Stimulated activated CD4-positive, alpha-beta T cell treated with anti-CD3 and anti-CD28 coated beads, Interleukin-4, amount 100 ng/mL, for 24 hours (primary cell): ENCODE results near the gene MC5R.
A peak's percentile ranks its signal among the peaks of the same experiment; 100 is the strongest.

Experiments used
- DNase-seq: peaks from one replicate; pipeline ENCODE4 v3.0.0-alpha.2; 2020

The MC5R gene

DNA sequence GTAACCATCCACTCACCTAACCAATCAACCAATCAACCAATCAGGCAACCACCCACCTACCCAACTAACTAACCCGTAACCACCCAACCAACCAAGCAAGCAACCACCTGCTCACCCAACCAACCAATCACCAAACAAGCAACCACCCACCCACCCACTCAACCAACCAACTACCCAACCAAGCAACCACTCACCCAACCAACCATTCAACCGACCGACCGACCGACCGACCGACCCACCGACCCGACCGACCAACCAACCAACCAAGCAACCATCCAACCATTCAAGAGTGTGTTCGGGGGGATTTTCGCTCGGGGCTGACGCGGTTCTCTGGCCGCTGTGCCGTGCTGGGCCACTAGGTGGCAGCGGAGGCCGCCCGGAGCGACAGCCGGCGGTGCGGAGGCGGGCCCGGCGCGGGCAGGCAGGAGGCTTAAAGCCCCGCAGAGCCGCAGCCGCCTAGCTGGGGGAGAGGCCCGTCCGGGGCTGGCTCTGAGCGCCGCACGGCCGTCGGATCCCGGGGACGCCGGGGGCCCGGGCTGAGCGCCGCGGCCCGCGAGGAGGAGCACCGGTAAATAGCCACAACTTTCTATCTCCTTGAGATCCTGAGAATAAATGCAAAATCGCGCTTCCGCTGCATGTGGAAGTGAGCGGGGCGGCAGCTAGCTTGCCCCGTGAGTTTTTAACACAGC lies at the start of gene MC5R:
Gene MC5R, plus strand, starts transcription at position 443 of the 689 bp plus-strand sequence. CDS start 1,617 bp downstream, outside the sequence.
- peak; percentile 70 for DNase-seq

DNA sequence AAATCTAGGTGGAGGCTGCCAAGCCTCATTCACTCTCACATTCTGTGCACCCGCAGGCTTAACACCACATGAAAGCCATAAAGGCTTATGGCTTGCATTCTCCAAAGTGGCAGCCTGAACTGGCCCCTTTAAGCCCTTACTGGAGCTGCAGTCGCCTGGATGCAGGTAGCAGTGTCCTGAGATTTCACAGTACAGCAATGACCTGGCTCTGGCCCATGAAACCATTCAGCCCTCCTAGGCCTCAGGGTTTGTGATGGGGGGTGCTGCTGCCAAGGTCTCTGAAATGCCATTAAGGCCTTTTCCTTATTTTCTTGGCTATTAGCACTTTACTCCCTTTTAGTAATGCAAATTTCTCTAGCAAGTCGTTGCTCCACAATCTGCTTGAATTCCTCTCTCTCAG lies 48.9 kb upstream of the MC5R start:
- no peak for DNase-seq

DNA sequence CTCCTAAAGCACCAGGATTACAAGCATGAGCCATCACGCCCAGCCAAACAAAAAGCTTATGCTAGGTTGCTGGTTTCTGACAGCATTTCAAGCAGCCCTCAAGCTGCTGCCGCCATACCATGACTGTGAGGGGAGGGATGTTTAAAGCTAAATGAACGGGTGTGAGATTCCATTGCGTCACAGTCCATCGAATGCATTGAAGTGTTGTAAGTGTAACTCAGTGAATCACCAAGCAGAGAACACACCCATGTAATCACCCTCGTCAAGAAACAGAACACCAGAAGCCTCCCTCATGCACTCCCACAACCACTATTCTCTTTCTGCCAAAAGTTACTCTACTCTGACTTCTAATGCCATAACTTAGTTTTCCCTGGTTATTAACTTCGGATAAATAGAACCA lies 32.8 kb upstream of the MC5R start:
- no peak for DNase-seq

DNA sequence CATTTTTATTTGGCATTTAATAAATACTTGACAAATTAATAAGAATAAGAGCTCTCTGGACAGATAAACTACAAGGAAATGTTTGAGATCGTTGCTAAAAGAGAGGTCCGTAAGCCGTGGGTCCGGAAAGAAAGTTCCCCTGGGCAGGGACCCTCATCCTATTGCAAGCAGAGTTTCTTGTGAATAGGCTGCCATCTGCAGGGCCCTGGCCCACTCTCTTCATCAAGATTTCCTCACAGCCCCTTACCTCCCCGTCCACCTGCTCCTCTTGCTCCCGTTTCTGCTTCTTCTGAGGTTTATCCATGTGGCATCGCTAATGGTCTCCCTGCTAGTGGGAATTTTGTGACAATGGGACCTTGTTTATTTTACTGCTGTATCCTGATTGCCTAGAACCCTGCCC lies 30.1 kb upstream of the MC5R start:
- no peak for DNase-seq

DNA sequence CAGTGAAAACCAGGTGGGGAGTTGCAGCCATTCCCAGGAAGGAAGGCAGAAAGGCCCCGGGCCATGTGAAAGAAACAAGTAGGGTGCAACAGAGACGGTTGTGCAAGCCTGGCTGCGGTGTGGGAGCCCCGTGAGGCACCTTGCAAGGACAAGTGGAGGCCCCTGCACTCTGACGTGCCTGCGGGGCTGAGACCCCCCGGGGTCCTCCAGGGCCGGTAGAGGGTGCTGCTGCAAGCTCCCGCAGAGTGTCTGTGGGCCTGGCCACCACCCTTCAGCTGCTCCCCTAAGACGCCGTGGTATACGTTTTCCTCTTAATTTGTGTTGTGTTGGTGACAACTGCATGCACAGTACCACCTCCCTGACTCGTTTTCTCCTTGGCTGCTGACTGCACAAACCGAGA lies 27.4 kb upstream of the MC5R start:
- DNase-seq: no peak

DNA sequence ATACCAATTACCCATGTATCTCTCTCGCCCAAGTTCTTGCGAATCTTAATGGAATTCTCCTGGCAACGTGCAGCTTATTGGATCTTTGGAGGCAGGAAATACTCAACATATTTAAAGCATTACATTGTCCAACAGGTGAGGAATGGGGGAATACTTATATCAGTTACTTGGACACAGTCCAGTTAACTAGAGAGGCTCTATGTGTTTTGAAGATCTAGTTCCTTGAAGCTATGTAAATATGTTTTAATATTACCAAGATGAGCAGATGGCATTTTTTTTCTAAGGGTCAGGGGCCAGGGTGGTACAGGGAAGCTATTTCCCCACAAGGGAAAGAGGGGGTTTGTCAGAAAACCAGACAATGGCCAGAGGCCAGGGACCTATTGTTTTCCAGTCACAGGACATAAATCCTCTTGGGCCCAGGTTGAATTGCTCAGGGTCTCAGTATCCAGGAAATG lies 26.8 kb upstream of the MC5R start:
- DNase-seq: no peak

DNA sequence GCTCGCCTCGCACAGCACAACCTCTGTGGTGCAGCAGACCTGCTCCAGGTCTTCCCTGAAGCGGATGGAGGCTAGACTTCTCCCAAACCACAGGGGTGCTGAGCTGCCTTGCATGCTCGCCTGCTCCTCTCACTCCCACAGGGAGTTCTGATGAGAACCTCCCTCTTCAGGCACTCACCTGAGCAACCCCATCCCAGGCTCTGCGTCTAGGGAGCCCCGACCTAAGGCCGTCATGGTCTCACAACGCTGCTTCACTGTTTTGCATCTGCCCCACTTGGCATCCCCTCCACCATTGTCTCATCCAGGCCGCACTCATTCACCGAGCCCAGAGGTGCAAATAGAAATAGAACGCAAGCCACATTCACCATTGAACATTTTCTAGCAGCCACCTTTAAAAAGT lies 24.6 kb upstream of the MC5R start:
- DNase-seq: no peak

DNA sequence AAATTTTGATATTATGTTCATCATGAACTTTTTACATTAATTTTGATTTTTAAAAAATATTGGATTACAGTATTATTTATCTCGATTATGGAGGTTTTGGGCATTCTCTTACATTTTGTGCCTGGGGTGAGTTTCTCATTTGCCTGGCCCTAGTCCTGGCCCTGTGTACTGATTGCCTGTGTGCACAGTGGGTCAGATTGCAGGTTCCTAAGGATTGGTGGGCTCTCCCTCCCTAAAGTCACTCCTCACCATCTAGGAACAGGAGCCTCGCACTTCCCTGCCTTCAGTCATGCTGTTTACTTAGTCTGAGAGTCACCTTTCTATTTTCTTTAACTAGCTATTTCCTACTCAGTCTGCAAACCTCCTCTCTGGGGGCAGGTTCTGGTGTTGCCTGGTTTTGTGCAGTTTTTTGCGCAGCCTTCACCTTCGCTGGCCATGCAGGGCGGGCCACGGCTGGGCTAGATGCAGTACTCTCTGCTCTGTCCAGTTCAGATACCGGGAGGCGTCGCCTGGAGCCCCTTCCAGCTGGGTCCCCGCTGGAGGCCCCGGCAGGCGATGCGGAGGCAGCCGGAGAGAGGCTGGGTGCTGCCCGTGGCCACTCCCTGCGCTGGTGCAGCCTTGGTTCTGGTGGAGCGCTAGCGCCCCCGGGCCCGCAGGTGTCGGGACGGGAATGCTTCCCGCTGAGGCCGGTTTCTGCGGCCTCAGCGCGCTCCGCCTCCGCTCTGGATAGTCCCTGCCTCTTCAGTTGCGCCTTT lies 23.3 kb upstream of the MC5R start:
- peak; percentile 31 for DNase-seq

DNA sequence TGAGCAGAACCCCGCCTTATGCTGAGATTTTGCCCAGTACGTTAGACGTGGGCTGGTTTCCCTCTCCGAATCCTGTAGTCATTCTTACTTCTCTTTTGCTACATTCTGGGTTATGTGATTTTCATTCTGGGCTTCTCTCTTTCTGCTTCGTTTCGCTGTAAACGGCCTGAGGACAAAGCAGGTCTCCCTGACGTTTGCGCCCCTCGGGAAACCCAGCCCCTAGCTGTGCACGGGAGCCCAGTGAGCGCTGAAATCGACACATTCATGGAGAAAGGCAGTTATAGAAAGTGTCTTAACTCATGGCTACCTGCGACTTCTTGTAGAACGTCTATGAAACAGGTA lies 22.7 kb upstream of the MC5R start:
- DNase-seq: no peak

DNA sequence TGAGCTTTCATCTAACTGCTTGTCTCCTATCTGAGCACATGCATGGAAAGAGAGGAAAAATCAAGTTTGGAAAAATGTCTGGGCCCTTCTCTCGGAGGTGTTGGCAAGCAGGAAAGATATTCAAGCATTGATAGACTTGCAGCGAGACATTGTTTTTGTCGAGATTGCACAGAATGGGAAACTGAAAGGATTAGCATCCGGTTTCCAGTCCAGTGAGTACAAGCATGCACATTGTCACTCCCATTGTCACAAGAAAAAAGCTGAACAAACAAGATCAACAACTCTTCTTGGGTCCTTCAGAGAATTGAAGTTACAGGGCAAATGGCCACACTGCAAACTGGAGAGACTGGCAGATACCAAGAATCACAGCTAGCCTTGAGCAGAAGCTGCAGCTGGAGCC lies 19.6 kb upstream of the MC5R start:
- no peak for DNase-seq

DNA sequence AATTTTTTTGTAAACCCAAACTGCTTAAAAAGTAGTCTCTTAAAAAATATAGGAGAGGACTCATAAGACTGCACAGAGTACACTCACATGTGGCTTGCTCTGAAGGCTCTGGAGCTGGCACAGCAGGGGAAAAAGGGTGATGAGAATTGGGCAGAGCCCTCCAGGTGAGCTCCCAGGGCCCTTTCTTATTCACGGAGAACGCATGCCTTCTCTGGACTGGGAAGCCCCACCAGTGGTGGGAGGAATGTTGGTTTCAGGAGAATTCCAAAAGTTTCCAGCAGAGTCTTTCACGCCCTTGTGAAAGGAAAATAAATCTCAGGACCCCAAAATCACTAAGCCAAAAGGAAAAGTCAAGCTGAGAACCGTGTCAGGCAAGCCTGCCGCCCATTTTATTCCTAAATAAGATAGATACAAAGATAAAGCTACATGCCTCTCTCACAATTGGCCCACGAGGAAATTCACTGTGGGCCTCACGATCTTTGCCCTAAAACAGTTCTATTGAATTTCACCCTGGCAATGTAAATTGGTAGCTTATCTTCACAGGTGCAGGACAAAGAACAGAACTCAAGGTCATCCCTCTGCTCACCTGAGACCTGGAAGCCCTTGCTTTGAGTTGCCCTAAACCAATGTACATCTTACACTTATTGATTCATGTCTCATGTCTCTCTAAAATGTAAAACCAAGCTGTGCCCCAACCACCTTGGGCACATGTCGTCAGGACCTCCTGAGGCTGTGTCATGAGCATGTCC lies 15.5 kb upstream of the MC5R start:
- no peak for DNase-seq

DNA sequence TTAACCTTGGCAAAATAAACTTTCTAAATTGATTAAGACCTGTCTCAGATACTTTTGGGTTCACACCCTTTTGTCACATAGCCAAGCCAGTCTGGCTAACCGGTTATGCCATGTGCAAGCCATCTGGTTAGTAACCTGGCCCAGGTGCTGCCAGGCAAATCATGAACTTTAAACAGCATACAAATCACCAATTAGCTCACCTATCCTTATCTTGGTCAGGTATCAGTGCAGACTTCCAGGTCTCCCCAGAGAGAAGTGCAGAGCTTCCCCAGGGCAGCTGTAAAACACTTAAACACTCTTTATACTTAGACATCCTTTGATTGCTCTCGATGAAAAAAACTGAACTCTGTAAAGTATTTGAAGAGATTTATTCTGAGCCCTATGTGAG lies 14.9 kb upstream of the MC5R start:
- DNase-seq: no peak

DNA sequence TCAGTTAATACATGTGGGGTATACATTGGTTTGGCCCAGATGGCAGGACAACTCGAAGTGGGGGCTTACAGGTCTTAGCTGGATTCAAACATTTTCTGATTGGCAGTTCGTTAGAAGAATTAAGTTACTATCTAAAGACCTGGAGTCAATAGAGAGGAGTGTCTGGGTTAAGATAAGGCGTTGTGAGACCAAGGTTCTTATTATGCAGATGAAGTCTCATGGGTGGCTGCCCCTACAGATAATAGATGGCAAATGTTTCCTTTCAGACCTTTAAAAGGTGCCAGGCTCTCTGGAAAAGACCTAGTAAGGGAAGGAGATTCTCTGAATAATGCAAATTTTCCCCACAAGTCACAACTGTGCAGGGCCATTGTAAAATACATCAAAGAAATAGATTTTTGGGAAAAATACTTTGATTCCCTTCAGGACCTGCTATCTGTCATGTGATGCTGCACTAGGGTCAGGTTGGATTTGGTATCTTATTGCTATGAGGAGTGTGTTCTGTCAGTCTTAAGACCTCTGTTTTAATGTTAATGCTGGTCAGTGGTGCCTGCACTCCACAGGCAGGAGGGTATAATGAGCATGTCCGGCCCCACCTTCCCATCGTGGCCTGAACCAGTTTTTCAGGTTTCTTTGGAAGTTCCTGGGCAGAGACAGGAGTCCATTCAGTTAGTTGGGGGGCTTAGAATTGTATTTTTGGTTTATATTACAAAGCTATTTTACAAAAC lies 14.3 kb upstream of the MC5R start:
- DNase-seq: no peak

DNA sequence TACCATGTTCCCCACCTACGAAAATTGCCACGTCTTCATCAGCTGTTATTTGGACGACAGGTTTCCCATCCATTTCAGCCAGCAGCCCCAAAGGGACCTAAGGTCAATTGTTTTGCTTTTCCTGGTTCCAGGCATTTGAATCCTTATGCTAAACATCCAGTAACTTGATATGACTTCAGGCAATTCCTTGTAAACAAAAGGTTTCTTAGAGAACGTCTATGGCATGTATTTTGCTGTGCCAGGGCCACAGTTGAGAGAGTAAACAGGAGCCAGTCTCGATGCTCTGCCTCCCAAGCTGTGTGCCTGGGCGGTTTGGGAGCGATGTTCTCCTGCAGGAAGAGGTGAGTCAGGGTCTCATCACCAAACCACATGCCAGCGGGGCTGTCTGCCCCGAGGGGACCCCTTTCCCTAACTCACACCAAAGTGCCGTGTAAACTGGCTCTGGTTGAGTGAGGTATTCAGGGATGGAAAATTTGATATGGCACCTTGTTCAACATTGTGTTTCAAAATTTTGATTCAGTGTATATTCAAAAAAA lies 12.9 kb upstream of the MC5R start:
- DNase-seq: no peak

DNA sequence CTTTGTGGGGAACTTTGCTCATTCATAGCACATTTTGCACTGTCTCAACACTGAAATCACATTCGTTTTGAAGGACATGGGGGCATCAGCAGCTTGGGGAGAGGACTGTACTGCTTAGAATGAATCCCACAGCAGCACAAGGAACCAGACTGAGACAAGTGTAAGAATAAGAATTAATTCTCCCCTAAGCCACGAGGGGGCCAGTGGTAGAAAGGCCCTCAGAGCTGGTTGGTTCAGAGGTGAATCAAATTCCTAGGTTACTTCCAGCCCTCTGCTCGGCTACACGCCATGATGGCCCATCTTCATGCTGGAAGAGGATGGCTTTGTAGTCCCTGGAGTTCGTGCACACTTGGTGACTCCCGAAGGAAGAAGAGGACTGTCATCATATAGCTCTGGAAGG lies 12.0 kb upstream of the MC5R start:
- DNase-seq: no peak

DNA sequence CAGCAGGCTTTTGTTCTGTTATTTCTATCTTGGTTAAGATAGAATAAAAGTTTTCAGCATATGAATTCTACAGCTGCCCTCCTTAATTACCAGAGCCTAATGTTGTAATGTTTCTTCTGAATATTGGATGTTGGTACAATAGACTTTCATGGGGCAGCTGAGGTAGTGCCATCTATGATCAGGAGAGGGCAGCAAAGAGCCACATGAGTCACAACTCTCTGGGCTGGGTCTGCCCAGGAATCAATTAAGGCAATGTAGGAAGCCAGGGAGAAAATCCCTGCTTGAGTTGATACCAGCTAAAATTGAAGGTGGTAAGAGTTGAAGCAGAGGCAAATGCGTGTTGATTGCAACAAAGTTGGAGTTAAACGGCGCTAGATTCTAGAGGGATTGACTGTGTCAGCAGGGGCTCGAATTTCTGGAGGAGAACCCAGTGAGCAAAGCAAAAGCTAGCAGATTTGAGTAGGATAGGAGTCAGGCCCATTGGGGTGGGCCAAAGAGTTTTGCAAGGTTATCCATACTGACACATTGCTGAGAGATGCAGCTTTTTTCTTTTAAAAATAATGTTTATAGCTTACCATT lies 10.6 kb upstream of the MC5R start:
- DNase-seq: peak; percentile 66

DNA sequence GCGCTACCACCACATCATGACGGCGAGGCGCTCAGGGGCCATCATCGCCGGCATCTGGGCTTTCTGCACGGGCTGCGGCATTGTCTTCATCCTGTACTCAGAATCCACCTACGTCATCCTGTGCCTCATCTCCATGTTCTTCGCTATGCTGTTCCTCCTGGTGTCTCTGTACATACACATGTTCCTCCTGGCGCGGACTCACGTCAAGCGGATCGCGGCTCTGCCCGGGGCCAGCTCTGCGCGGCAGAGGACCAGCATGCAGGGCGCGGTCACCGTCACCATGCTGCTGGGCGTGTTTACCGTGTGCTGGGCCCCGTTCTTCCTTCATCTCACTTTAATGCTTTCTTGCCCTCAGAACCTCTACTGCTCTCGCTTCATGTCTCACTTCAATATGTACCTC lies 2.3 kb downstream of the MC5R start:
- DNase-seq: no peak

DNA sequence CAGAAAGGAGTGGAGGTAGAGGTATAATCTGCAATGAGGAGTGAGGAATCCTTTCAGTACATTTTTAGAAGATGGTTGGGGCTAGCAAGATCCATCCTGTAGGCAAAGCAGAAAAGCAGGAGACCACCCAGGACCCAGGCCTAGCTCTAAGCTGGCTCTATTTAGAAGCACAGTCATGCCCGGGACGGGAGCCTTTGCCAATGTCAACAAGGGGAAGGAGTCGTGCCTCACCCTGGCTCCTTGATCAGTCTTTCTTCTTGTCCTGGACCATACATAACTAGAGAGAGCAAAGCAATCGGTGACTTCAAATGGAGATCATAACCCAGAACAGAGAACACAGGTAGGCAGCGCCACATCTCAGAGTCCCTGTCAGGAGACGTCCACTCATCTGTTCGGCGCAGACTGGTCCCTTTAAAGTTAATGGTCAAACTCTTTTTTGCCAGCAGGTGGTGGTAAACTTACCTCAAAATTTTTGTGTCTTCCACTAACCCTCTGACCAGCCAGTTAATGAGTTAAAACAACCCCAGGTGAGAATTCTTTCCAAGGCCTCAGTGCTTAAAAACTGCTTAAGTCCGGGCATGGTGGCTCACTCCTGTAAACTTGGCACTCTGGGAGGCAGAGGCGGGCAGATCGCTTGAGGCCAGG lies 8.0 kb downstream of the MC5R start:
- no peak for DNase-seq

DNA sequence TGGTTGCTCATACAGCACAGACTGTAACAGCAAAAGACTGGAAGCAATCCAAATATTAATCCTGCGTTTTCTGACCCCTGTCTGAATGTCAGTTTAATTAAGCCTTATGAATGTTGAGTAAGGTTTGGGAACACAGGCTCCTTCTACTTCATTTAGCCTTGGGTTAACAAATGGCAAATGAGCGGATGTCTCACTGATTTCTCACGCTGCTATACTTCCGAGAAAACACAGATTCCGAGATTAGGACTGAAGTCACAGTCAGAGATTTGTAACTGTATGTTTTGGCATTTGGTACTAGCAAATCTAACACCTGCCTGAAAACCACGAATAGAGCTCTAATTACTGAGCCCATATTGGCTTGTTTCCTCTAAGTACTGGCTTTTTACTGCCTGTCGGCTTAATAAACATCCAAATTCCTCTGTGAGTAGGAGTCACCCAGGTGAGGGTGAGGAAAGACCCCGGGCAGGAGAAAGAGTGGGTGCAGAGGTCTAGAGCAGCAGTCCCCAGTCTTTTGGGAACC lies 10.6 kb downstream of the MC5R start:
- DNase-seq: no peak

DNA sequence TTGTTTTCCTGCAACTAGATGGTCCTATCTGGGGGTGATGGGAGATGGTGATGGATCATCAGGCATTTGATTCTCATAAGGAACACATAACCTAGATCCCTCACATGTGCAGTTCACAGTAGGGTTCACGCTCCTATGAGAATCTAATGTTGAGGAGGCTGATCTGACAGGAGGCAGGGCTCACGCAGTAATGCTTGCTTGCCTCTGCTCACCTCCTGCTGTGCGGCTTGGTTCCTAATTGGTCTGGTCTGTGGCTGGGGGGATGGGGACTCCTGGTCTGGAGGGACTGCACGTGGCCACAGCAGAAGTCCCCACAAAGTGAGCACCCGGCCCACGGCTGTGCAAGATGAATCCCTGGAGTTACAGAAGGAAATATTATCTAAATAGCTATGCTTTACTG lies 11.3 kb downstream of the MC5R start:
- no peak for DNase-seq

DNA sequence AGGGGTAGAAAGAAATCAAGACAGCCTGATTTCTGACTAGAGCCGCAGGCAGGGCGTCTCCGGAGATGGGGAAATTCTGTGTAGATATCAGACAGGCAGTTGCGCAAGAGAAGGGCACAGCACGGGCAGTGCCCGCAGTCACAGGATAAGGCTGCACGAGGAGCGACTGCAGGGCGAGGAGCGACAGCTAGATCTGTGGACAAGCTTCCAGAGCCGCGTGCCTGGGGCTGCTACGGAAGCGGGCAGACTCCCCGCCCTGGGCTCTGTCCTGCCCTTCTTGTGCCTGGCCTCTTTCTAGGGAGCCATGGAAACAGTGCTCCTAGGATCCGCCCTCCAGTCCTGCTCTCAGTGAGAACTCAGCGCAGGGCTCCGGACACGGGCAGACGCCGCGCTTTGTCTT lies 12.6 kb downstream of the MC5R start:
- no peak for DNase-seq

DNA sequence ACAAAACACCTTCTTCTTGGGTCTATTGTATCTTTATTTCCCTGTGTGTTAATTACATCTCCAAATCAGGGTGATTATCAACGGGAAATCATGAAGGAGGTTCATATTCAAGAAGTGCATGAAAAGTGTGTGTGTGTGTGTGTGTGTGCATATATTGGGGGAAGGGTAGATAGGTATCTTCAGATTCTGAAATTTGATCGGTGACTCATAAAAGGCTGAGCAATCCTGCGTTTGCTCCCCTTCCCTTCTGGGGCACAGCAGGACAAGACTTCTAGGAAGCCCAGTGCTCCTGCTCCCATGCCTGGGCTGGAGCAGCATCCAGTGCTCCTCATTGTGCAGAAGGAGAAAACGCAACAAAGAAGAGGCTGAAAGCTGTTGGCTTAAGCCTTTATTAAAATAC lies 25.8 kb downstream of the MC5R start:
- DNase-seq: no peak
